CD14-positive monocyte (primary cell): ENCODE measurements around the gene CDC42EP2. TPM values are rescaled to one million over a fixed set of nuclear protein-coding genes. Genes with fewer than 3 reads are reported as not detected.

Experiments used
- DNase-seq, 3 donors: peaks; one replicate each; pipeline ENCODE4 v3.0.0-alpha.2; 2011 to 2022
- H2AFZ ChIP-seq: 2 replicates; pipeline ENCODE4 v1.6.0; 2012; ENCODE audit warnings: mild to moderate bottlenecking, low read depth, low read length, inconsistent platforms; ENCODE audit not compliant: insufficient read depth, poor library complexity, severe bottlenecking
- H3K27ac ChIP-seq, 2 donors: 1 replicate in 1 of 2; 2 replicates in 1 of 2; pipeline ENCODE4 v1.5.1; 2012 to 2013; ENCODE audit warnings: low read length in 2 of 2, control low read depth in 1 of 2, inconsistent platforms in 1 of 2, low read depth in 1 of 2, mild to moderate bottlenecking in 1 of 2
- H3K27me3 ChIP-seq, 2 donors: one replicate each; pipeline versions ENCODE4 v1.6.0 to v1.6.1; 2011 to 2013; ENCODE audit warnings: low read length in 2 of 2; ENCODE audit not compliant: control insufficient read depth in 2 of 2, insufficient read depth in 2 of 2
- H3K36me3 ChIP-seq, 2 donors: replicated peaks in 1 of 2; 1 replicate in 1 of 2; 2 replicates in 1 of 2; pipeline versions ENCODE4 v1.5.1 to v1.6.1; 2012 to 2013; ENCODE audit warnings: low read length in 2 of 2, control low read depth in 1 of 2, inconsistent platforms in 1 of 2, mild to moderate bottlenecking in 1 of 2; ENCODE audit not compliant: insufficient read depth in 2 of 2, control insufficient read depth in 1 of 2
- H3K4me1 ChIP-seq, 2 donors: 1 replicate in 1 of 2; 2 replicates in 1 of 2; pipeline versions ENCODE4 v1.5.1 to v1.6.1; 2012 to 2013; ENCODE audit warnings: low read length in 2 of 2, control low read depth in 1 of 2, inconsistent platforms in 1 of 2, mild to moderate bottlenecking in 1 of 2, moderate library complexity in 1 of 2; ENCODE audit not compliant: insufficient read depth in 2 of 2, control insufficient read depth in 1 of 2
- H3K4me2 ChIP-seq: replicated peaks from 2 replicates; pipeline ENCODE3; 2012; ENCODE audit warnings: low read length, moderate library complexity, mild to moderate bottlenecking; ENCODE audit not compliant: poor library complexity, severe bottlenecking; ENCODE audit errors: extremely low read depth
- H3K4me3 ChIP-seq, 3 experiments: fragments of 200-600 bp in 1 of 3; sonication (generic) in 1 of 3; replicated peaks in 1 of 3; 1 replicate in 2 of 3; 2 replicates in 1 of 3; pipeline ENCODE4 v1.5.1; 2011 to 2013; ENCODE audit warnings: low read length in 3 of 3, mild to moderate bottlenecking in 3 of 3, control low read depth in 2 of 3, low read depth in 2 of 3, inconsistent platforms in 1 of 3, moderate library complexity in 1 of 3
- H3K79me2 ChIP-seq: 2 replicates; pipeline ENCODE4 v1.6.0; 2012; ENCODE audit warnings: mild to moderate bottlenecking, control low read depth, inconsistent platforms, low read length, moderate library complexity; ENCODE audit not compliant: insufficient read depth
- H3K9ac ChIP-seq: 2 replicates; pipeline ENCODE4 v1.6.0; 2017; ENCODE audit warnings: low read length, mild to moderate bottlenecking; ENCODE audit not compliant: insufficient read depth, poor library complexity, severe bottlenecking
- H3K9me3 ChIP-seq, 2 donors: replicated peaks in 1 of 2; 1 replicate in 1 of 2; 2 replicates in 1 of 2; pipeline versions ENCODE4 v1.5.1 to v1.6.1; 2012 to 2013; ENCODE audit warnings: low read length in 2 of 2, control low read depth in 1 of 2; ENCODE audit not compliant: control insufficient read depth in 1 of 2, insufficient read depth in 1 of 2
- H4K20me1 ChIP-seq: 2 replicates; pipeline ENCODE4 v1.6.0; 2012; ENCODE audit warnings: mild to moderate bottlenecking, low read length, control low read depth, moderate library complexity; ENCODE audit not compliant: insufficient read depth
- H3K27ac Mint-ChIP-seq, 7 donors: one replicate each; pipeline ENCODE4 v1.8.0; 2020; ENCODE audit warnings: mild to moderate bottlenecking in 7 of 7, mixed read lengths in 7 of 7, moderate library complexity in 6 of 7, inconsistent platforms in 2 of 7
- H3K27me3 Mint-ChIP-seq, 3 donors: one replicate each; pipeline ENCODE4 v1.8.0; 2021 to 2022; ENCODE audit warnings: low read depth in 3 of 3, mild to moderate bottlenecking in 3 of 3, mixed read lengths in 3 of 3, moderate library complexity in 3 of 3, inconsistent platforms in 1 of 3
- H3K36me3 Mint-ChIP-seq, 2 donors: one replicate each; pipeline ENCODE4 v1.8.0; 2020; ENCODE audit warnings: mixed read lengths in 2 of 2, inconsistent platforms in 1 of 2, mild to moderate bottlenecking in 1 of 2
- H3K4me1 Mint-ChIP-seq: one replicate; pipeline ENCODE4 v1.8.0; 2020; ENCODE audit warnings: mild to moderate bottlenecking, mixed read lengths
- H3K4me3 Mint-ChIP-seq, 2 donors: one replicate each; pipeline ENCODE4 v1.8.0; 2020; ENCODE audit warnings: mild to moderate bottlenecking in 2 of 2, mixed read lengths in 2 of 2, moderate library complexity in 1 of 2
- H3K9me3 Mint-ChIP-seq, 7 donors: one replicate each; pipeline ENCODE4 v1.8.0; 2020 to 2022; ENCODE audit warnings: mixed read lengths in 7 of 7, mild to moderate bottlenecking in 6 of 7, moderate library complexity in 6 of 7, inconsistent platforms in 2 of 7
- WGBS: methylation state at CpG from one replicate; pipeline ENCODE4 v1.1.5; 2013; ENCODE audit warnings: missing lambda C conversion rate; ENCODE audit not compliant: insufficient coverage; 5-methylcytosine and 5-hydroxymethylcytosine counted together
- intact Hi-C, 2 donors: fragments of 100-400 bp; cut with micrococcal nuclease; formaldehyde crosslinking; loops; one replicate each; pipeline versions ENCODE4 v1.15.0 to v1.15.1; 2023
- polyA plus RNA-seq, 3 donors: library from polyadenylated mRNA; depleted of rRNA in 1 of 3; unstranded in 2 of 3; stranded (reverse) in 1 of 3; fragments of 300-500 nt in 2 of 3; fragments of >200 nt in 1 of 3; fragmentation: Illumina TruSeq in 2 of 3; gene quantifications; 1 replicate in 2 of 3; 2 replicates in 1 of 3; pipeline ENCODE4 v1.2.3, GENCODE V29; 2012 to 2021
- TF ChIP-seq, protein P1 (sequence below): fragments of 200-600 bp; IDR thresholded peaks from one replicate; pipeline ENCODE4 v1.8.0; 2022; ENCODE audit warnings: antibody characterized with exemption, mild to moderate bottlenecking

Gene CDC42EP2
- polyA plus RNA-seq, 3 donors: 5.4 to 15.6 (median 10.1) TPM

DNA sequence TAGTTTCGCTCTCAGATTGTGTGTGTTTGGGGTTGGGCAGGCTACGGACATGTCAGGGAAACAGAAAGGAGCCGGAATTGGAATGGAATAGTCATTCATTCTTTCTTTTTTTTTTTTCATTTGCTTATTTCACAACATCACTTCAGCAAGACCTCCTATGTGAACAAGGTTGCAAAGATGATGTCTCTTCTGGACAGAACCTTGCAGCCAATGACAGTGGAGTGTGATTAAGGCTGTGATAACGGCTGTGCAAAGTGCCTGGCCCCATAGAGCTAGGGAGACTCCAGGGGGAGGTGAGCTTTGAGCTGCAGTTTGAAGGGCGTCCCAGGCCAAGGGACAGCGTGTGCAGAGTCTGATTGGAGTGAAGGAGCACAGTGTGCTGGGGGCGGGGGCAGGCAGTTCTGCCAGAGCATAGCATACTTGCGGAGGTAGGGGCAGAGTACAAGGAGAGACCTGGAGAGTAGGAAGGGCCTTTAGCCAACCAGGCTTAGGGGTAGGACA is 43.2 kb downstream of the CDC42EP2 start:
- TF ChIP-seq, protein P1, sequence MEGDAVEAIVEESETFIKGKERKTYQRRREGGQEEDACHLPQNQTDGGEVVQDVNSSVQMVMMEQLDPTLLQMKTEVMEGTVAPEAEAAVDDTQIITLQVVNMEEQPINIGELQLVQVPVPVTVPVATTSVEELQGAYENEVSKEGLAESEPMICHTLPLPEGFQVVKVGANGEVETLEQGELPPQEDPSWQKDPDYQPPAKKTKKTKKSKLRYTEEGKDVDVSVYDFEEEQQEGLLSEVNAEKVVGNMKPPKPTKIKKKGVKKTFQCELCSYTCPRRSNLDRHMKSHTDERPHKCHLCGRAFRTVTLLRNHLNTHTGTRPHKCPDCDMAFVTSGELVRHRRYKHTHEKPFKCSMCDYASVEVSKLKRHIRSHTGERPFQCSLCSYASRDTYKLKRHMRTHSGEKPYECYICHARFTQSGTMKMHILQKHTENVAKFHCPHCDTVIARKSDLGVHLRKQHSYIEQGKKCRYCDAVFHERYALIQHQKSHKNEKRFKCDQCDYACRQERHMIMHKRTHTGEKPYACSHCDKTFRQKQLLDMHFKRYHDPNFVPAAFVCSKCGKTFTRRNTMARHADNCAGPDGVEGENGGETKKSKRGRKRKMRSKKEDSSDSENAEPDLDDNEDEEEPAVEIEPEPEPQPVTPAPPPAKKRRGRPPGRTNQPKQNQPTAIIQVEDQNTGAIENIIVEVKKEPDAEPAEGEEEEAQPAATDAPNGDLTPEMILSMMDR: no peak
- Histone ChIP-seq H3K36me3 (no peaks in the 10 kb centered on the region), H3K9me3 (no peaks in the 10 kb centered on the region), H3K4me1 (peaks cover 29 to 36% of the 10 kb centered on the region in 2 donors), H3K27me3 (peaks cover 0 to 14% of the 10 kb centered on the region in 2 donors), H3K79me2 (no peaks in the 10 kb centered on the region), H3K4me2 (no peak overlapping the region), H4K20me1 (peaks cover 7% of the 10 kb centered on the region), H2AFZ (no peak overlapping the region), H3K9ac (no peak overlapping the region), H3K4me3 (no peak overlapping the region), H3K27ac (no peak overlapping the region)
- Mint-ChIP-seq H3K36me3 (peaks cover 1 to 2% of the 10 kb centered on the region in 2 donors), H3K4me3 (peak overlapping the region in 1 of 2 donors; percentile 12), H3K4me1 (peaks cover 31% of the 10 kb centered on the region), H3K9me3 (no peaks in the 10 kb centered on the region), H3K27me3 (peaks cover 6 to 18% (median 13%) of the 10 kb centered on the region in 3 donors), H3K27ac (no peak overlapping the region)
- DNase-seq: no peak
- intact Hi-C loops: no loop called here
- 95% methylated on average over 5 of the region's 8 CpGs for WGBS

DNA sequence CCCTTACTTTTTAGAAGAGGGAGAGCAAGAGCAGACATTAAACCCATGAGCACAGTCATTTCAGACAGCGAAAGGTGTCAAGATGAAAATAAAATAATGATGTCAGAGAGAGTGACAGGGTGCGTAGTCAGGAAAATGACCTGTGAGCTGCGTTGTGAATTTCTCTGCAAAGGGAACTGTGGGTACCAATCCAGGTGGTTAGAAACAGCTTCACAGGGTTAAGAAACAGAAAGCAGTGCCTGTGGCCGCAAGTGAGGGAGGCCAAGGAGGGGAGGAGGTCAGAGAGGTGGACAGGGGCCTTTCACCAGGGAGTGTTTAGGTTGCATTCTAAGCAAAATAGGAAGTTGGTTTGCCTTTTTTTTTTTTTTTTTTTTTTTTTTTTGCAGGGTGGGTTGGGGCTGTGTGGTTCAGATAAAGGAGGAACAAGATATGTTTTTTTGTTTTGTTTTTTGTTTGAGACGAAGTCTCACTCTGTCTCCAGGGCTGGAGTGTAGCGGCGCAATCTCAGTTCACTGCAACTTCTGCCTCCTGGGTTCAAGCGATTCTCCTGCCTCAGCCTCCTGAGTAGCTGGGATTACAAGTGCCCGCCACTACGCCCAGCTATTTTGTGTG is 47.8 kb downstream of the CDC42EP2 start:
- H3K4me1 ChIP-seq: peaks cover 30 to 31% of the 10 kb centered on the region in 2 donors
- TF ChIP-seq, protein P1: no peak
- DNase-seq: peak; percentile 61 to 73 (median 68)
- H3K9me3 ChIP-seq: no peaks in the 10 kb centered on the region
- Mint-ChIP-seq H3K36me3 (no peaks in the 10 kb centered on the region), H3K4me3 (peak overlapping the region; percentile 69 to 83), H3K27ac (peak overlapping the region; percentile 91 to 98 (median 97)), H3K27me3 (peaks cover 0 to 5% (median 0%) of the 10 kb centered on the region in 3 donors), H3K9me3 (no peaks in the 10 kb centered on the region), H3K4me1 (peaks cover 24% of the 10 kb centered on the region)
- peak overlapping the region; percentile 45 for H2AFZ ChIP-seq
- H3K79me2 ChIP-seq: no peaks in the 10 kb centered on the region
- WGBS: 15% methylated on average over 7 of the region's 10 CpGs
- H3K4me3 ChIP-seq: peak overlapping the region in 1 of 3 experiments; percentile 56
- no peaks in the 10 kb centered on the region for H4K20me1 ChIP-seq
- H3K4me2 ChIP-seq: peak overlapping the region; percentile 55
- H3K27ac ChIP-seq: peak overlapping the region; percentile 83 to 84
- peaks cover 0 to under 1% of the 10 kb centered on the region in 2 donors for H3K27me3 ChIP-seq
- H3K36me3 ChIP-seq: no peaks in the 10 kb centered on the region
- intact Hi-C loops: loop anchor here in 1 of 2 donors (10.0 kb wide), 2 partner anchors 52 to 82 kb away; no protein-coding TSS in a partner anchor
- H3K9ac ChIP-seq: peak overlapping the region; percentile 47
